Activated CD8-positive, alpha-beta memory T cell treated with anti-CD3 and anti-CD28 coated beads, Interleukin-2, amount 50 U/mL, for 24 hours (primary cell): ENCODE results near the gene DCAF11.
A peak's percentile ranks its signal among the peaks of the same experiment; 100 is the strongest.

Experiments used
- DNase-seq: peaks from one replicate; pipeline ENCODE4 v3.0.0-alpha.2; 2020; ENCODE audit errors: extremely low read depth

DCAF11 gene

DNA sequence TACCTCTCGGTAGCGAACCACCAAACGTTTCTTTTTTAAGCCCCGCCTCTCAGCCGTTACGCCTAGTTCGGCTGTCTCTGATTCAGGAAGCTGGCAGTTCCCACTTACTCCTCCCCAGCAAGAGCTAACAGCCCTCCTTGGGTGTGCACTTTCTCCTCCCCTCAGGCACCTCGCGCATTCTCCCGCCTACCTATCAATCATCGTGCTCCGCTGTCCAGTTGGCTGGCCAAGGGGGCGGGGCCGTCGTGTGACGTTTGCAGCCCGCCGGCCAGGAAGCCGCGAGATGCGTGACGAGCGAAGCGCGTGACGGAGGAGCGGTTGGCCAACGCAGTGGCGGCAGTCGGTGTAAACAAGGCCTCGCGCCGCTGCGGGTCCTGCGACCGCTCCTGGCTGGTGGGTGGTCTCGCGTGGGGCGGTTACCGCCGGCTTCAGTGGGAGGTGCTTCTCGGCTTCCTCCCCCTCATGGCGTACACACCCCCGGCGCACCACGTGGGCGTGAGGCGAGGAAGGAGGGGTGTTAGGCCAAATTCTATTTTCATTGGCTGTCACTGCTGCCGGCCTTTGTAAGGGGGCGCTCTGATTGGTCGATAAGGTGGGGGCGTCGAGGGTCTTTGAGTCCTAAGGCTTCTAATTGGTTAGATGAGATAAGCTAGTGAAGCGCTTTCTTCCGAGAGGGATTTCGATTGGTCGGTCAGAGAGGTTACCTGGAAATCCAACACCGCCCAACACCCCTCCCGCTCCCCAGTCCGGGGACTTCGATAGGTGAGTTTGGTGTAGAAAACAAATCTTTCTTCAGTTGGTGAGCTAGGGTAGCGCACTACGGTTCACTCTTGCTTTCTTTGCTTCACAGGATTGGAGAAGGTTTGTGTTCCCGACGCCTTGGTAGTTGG lies at the start of gene DCAF11, which contains the start of gene NRL:
Gene DCAF11, plus strand, starts transcription at position 246 of the 890 bp plus-strand sequence. CDS start 818 bp downstream, outside the sequence.
Gene NRL, minus strand, starts transcription at position 418 of the 890 bp plus-strand sequence. CDS start 32,101 bp downstream, outside the sequence.
- DNase-seq: peak; percentile 94

DNA sequence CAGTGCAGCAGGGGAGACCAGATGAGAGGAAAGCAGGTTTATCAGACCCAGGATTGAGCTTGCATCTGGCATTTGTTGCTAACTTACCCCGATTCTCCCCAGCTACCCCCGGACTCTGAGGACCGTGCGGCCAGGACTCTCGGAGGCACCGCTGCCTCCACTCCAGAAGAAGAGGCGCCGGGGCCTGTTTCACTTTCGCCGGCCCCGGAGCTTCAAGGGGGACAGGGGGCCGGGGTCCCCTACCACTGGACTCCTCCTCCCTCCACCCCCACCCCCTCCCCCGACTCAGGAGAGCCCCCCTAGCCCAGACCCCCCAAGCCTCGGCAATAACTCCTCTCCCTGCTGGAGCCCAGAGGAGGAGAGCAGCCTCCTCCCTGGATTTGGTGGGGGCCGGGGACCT lies 49.7 kb upstream of the DCAF11 start:
- DNase-seq: no peak

DNA sequence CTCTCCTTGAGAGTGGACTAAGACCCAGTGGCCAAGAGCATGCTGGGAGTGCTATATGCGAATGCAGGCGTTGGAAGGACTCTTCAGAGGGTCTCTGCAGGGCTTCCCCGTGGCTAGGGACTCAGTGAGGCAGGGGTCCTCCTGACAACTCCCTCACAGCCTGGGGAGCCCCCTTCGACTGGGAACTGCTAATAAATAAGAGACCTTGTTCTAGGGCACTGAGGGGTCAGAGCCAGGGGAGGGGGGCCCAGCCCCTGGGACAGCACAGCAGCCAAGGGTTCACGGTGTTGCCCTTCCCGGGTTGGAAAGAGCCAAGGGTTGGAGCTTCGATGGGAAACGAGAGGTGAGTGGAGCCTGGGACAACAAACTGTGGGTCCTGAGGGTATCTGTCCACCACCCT lies 49.2 kb upstream of the DCAF11 start:
- no peak for DNase-seq

DNA sequence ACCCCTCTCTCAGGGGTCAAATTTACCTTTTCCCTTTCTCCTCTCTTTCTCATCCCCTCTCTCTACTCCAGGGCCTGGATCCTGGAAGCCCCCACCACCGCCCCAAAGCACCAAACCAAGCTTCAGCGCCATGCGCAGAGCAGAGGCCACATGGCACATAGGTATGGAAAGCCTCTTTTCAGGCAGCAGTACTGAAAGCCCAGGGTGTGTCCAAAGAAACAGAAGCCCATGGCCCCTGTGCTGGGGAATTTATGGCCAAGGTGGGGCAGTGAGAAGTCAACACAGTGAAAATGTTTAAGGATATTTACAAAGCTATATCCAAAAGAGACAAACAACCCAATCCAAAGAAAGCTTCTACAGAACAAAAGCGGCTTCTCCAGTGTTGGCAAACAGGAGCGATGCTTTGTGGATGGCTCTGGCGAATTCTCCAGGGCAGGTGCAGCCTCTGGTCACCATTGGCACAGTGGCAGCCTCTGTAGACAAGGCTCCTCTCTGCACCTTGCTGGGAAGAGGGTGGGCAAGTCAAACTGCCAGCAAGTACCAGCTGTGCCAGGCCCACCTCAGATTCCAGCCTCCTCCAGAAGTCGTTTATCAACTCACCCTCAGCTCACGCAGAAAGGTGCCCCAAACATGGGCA lies 48.0 kb upstream of the DCAF11 start:
- no peak for DNase-seq

DNA sequence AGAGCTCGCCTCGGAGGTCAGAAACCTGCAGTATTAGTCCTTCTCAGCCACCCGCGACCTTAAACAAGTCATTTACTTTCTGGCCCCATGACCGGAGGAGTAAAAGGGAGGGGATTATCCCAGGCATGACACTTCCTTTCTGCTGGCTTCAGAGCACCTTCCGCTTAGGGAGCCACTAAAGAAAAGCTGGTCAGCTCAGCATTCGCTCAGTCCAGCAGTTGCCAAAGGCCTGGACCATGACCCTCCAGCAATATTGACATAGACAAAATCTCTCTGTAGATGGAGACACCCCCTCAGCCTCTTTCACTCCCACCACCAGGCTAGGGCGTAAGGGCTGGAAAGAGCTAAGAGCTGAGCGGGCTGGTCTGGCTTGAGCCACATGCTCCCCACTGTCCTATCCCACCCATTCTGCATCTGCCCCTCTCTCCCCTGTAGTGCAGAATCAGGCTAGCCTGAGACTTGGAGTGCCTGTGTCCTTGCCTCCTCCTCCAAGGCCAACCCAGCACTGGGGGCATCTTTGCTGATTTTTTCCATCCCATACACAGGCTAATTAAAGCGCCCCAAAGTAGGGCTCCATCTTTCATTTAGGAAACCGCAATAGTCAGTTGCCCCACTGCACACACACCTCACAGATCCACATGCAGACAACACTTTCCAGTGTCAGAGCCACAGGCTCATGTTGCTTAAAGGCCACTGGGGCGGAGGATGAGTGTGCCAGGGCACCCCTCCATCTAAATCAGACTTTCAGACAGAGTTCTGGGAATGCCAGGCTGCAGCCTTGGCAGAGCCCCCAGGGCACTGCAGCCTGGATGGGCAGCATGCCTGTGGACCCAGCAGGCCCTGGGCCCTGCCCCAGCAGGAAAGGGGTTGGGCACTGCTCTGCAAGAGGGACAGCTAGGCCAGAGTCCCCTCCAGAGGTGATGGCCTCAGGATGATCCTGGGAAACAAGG lies 47.2 kb upstream of the DCAF11 start:
- no peak for DNase-seq

DNA sequence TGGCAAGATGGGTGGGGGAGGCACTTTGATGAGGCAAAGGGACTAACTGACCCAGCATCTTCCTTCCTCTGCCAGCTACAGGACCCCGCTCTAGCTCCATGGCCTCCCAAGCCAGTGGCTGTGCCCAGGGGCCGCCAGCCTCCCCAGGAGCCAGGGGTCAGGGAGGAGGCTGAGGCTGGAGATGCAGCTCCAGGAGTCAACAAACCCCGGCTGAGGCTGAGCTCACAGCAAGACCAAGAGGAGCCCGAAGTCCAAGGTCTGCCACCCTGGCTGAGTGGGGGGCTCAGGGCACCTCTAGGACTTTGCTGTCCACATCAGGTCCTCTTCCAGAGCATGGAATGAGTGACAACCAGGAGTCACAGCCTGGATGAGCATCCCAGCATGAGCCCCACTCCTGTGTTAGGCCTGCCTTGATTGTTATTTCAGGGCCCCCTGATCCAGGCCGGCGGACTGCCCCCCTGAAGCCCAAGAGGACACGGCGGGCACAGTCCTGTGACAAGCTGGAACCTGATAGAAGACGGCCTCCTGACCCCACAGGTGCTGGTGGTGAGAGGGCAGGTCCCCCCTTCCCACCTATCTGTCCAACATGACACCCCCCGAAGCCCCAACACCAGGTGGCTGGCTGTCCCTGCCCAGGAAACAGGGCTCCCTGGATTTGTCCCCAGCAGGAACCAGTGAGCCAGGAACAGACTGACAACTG lies 45.7 kb upstream of the DCAF11 start:
- no peak for DNase-seq

DNA sequence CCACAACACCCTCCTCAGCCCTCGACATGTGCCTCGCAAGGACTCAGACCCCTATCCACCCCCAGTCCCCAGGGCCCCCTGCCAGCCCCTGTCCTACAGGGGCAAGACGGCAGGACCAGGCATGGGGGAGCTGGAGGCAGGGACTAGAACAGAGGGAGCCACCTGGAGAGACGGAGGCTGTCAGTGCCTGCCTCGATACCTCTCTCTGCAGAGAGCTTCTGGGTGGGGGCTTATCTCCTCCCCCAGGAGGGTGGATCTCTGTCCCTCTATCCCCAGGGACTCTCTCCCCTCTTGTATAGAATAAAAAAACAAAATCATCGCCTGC lies 45.2 kb upstream of the DCAF11 start:
- DNase-seq: no peak

DNA sequence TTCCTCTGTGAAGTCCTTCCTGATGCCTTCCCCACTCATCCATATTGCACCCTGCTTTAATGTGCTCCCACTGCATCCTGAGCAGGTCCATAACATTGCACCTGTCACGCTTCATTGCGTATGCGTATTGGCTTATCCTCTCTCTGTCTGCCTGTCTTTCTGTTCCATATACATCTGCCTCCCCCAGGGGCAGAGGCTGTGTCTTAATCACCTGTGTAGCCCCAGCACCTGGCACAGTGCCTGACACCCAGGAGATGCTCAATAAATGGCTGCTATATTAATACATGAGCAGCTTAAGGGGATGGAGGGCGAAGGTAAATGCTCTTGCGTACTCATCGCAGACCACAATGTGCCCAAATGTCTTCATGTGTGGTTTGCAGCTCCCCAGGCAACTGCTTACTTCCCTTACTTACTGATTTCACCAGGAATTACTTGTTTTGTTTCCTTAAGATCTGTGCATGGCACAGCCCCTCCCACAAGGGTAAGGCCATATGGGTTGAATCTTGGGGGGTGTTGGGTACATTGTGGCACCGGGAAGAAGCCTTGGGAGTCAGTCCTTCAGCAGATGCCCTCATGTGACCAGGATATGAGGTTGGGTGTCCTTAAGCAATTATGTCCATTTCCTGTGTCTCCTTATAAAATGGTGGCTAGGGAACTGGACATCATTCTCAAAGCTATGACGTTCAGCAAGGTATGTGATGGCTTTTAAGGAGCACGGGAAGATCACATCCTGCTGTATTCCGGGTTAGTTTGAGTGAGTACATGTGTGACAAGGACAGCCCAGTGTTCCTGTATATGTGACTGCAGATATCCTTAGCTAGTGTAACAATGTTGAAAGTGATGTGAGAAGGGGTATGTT lies 44.1 kb upstream of the DCAF11 start:
- DNase-seq: no peak

DNA sequence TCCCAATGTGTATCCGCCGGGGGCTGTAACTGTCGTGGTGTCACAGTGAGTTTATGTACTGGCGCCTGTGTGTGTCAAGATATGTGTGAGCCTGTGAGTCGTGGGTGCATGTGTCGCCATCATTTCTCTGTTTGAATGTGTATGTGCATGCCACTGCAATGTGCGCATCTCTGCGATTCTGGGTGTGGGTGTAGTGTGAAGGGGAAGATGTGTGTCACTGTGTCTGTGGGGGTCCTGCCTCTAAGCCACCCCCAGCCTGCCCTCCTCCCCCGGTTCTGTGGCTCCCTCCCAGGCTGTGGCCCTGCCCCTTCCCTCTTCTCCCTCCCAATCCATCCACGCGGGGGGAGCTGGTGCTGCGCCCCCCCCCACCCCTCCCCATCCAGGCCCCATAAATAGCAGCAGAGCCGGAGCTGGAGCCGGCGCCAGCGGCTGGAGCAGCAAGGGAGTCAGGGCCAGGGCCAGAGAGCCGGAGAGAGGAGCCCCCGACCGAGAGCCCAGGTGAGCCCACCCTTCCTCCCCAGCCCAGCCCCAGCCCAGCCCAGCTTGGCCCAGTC lies 43.4 kb upstream of the DCAF11 start, which contains the start of gene CPNE6:
Gene CPNE6, plus strand, starts transcription at position 419 of the 554 bp plus-strand sequence. CDS start 1,375 bp downstream, outside the sequence.
- no peak for DNase-seq

DNA sequence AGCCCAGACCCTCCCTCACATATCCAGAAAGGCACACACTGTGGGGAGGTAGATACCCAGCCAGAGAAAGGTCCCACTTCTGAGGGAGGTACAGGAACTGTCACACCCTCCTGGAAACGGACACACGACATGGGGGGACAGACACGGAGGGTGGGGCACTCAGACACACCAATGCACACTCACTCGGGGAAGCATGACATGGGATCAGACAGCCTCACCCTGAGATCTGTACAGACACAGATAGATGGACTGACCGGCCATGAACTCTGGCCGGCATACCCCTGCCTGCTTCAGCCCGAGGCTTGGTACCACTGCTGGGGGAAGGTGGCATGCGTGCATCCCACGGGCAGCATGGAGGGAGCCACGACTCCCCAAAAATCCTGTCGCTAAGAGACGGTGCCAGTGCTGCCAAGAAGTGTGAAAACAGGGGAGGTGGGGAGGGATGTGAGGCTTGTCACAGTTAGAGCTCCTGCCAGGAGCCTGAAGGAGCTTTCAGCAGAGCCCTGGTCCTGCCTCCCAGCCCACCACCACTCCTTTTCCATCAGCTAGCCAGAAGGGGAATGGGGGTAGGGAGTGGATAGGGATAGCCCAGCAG lies 42.6 kb upstream of the DCAF11 start:
- no peak for DNase-seq

DNA sequence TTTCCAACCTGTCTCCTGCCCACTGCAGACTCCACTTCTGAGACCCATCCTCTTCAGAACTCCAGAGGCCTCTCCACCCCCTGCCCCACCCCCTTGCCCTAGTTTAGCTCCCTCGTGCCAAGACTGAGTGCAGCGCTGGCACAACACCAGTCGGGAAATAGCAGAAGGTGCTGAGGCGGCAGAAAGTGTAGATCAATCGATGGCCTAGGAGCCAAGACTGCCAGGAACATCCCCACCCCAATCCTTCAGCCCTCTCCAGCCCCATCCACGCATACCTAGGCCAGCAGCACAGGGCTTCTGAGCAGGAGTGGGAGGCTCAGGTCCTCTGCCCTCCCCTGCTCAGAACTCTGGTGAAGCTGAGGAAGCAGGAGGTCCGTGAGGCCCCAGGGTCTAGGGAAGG lies 42.1 kb upstream of the DCAF11 start:
- no peak for DNase-seq

DNA sequence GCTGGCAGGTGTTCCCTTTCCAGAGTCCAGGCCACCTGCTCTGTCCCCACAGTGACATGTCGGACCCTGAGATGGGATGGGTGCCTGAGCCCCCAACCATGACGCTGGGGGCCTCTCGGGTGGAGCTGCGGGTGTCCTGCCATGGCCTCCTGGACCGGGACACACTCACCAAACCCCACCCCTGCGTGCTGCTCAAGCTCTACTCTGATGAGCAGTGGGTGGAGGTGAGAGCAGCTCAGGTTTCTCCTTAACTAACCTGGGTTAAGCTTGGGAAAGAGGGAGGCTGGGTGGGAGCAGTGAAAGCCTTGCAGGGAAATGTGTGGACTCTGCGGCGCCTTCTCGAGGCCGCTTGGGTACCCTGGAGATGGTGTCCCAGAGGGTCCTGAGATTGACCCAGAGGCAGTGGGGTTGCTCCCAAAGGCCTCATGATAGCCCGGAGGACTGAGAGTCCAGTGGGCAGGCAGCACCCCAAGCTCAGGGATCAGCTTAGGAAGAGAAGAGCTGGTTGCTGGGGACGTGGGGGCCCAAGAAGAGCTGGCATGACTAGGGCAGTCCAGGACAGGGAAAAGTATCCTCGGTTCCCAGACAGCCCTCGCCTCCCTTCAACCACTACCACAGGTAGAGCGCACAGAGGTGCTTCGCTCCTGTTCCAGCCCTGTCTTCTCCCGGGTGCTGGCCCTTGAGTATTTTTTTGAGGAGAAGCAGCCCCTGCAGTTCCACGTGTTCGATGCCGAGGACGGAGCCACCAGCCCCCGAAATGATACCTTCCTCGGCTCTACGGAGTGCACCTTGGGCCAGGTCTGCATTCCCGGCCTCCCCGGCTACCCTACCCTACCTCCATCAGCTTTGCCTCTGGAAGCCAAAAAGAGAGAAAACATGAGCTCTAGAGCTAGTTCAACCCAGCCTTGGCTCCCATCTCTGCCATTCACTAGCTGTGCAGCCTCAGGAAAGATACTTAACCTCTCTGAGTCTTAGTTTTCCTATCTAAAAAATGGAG lies 41.4 kb upstream of the DCAF11 start:
- no peak for DNase-seq

DNA sequence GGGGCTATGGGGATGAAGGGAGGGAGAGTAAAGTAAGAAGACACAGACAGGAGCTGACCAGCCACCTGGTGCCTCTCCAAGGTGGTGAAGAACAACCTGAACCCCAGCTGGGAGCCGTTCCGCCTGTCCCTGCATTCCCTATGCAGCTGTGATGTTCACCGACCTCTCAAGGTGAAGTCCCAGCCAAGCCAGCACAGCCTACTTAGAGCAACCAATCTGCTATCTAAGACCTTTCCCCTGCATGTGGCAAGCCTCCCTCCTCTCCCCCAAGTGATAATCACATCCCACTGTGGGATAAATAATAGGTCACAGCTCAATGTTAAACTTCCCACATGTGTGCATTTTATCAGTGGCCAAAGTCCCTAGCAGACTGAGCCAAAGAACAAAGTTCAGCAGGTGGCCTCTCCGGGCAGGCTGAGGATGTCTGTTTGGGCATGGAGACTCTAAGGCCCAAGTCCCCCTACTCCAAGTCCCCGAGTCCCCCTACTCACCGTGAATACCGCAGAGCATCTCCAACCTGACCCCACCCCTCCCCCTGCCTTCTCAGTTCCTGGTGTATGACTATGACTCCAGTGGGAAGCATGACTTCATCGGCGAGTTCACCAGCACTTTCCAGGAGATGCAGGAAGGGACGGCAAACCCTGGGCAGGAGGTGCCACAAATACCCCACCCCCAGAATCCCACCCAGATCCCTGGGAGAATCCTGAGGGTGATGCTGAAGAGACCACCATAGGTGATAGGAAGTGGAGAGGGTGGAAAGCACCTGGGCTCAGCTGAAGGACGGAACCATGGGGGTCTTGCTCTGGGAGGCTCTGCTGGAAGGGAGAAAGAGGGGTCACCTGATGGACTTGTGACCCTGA lies 39.7 kb upstream of the DCAF11 start:
- DNase-seq: no peak

DNA sequence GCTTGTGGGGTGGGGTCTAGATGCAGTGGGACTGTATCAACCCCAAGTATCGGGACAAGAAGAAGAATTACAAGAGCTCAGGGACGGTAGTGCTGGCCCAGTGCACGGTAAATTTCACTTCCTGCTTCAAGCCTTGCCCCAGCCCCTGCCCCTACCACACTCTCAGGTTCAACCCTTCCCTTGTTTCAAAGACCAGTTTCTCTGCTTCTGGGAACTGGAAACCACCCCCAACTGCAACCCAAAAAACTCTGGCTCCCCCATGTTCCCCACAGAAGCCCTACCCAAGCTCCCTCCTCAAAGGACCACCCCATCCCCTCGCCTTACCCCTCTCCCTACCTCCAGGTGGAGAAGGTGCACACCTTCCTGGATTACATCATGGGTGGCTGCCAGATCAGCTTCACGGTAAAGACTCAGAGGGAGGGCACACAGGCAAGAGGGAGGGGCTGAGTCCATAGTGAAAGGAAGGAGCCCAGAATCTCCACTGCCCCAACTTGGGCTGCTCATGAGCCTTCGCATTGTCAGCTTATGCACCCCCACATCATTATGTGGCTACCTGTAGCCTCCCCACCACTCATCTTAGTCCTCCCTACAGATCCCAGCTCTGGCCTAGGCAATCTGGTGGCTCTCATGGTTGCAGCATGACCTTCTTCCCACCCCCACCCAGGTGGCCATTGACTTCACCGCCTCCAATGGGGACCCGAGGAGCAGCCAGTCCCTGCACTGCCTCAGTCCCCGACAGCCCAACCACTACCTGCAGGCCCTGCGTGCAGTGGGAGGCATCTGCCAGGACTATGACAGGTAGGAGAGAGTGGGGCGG lies 38.9 kb upstream of the DCAF11 start:
- DNase-seq: no peak

DNA sequence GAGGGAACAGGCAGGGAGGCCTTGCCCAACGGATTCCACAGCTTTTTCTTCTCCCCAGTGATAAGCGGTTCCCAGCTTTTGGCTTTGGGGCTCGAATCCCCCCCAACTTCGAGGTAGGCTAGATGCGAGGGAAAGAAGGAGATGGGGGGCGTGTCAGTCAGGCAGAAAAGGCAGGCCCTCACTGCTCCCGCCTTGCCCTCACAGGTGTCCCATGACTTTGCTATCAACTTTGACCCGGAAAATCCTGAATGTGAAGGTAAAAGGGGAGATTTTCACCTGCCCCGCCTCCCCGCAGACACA lies 38.3 kb upstream of the DCAF11 start:
- no peak for DNase-seq

DNA sequence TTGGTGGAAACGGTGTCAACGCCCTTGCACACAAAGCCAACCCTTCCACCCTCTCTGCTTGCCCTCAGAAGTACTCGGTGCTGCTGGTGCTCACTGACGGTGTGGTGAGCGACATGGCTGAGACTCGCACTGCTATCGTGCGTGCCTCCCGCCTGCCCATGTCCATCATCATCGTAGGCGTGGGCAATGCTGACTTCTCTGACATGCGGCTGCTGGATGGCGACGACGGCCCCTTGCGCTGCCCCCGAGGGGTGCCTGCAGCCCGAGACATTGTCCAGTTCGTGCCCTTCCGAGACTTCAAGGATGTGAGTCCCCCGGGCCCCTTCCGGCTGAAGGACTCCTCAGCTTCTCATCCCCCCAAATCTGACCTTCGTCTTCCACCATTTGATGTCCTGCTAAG lies 37.5 kb upstream of the DCAF11 start:
- no peak for DNase-seq

DNA sequence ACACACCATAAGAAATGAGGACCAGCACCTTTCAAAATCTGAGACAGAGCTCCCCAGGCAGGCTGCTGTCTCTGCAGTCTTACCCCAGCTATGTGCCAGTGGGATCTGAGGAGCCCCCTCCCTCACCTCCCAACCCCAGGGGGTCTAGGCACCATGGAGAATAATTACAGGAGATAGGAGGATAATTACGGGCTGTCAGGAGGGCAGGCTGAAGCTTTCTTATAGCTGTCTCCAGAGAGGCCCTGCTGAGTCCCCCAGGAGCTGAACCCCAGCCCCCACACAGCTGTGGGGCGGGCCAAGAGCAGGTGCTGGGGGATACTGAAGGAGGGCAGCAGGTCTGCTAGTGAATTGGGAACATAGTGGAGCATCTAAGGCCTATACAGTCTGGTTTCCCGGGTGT lies 36.4 kb upstream of the DCAF11 start:
- no peak for DNase-seq
